PFSK-1 (cell line): ENCODE results near the gene RAD1.

ENCODE experiments used
- FOXP2 ChIP-seq: optimal IDR thresholded peaks from 2 replicates; pipeline ENCODE3; 2011; ENCODE audit warnings: borderline replicate concordance, control low read depth, inconsistent platforms; ENCODE audit not compliant: insufficient read depth; ENCODE audit errors: extremely low read length, extremely low read depth
- POLR2AphosphoS5 ChIP-seq: IDR thresholded peaks from 2 replicates; pipeline ENCODE4 v1.6.1; 2012; ENCODE audit warnings: low read depth, mild to moderate bottlenecking, control low read depth, low read length, moderate library complexity
- SIN3A ChIP-seq: IDR thresholded peaks from 2 replicates; pipeline ENCODE4 v1.6.1; 2012; ENCODE audit warnings: mild to moderate bottlenecking, low read length, moderate library complexity, borderline replicate concordance; ENCODE audit not compliant: insufficient read depth
- TAF1 ChIP-seq: IDR thresholded peaks from 2 replicates; pipeline ENCODE4 v1.6.1; 2012; ENCODE audit warnings: low read length, control low read depth, borderline replicate concordance; ENCODE audit not compliant: insufficient read depth
- TF ChIP-seq, protein P1 (sequence below), 2 experiments: IDR thresholded peaks; 2 replicates each; pipeline versions ENCODE4 v1.6.1 to v1.8.0; 2011 to 2012; ENCODE audit warnings: low read depth in 2 of 2, low read length in 2 of 2, control low read depth in 1 of 2, inconsistent platforms in 1 of 2, mild to moderate bottlenecking in 1 of 2, moderate library complexity in 1 of 2; ENCODE audit not compliant: insufficient read depth in 1 of 2

Gene RAD1

DNA sequence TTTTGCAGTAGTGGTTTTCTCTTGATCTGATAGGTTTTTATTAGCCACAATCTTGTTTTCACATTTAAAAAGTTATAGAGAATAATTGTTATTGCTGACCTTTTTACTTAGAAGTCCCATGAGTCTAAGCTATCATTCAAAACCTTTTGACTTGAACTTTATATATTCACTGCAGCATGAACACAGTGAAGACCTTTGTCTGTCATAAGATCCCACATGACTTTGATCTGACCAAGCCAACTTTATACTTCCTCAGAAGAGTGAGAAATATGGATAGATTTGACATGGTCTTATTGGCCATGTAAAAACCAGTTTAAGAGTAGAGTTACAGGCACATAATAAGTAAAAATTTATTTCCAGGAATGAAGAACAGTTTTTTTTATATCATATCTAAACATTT is 34.1 kb downstream of the RAD1 start:
- TF ChIP-seq FOXP2, result no peak
- TF ChIP-seq, protein P1, sequence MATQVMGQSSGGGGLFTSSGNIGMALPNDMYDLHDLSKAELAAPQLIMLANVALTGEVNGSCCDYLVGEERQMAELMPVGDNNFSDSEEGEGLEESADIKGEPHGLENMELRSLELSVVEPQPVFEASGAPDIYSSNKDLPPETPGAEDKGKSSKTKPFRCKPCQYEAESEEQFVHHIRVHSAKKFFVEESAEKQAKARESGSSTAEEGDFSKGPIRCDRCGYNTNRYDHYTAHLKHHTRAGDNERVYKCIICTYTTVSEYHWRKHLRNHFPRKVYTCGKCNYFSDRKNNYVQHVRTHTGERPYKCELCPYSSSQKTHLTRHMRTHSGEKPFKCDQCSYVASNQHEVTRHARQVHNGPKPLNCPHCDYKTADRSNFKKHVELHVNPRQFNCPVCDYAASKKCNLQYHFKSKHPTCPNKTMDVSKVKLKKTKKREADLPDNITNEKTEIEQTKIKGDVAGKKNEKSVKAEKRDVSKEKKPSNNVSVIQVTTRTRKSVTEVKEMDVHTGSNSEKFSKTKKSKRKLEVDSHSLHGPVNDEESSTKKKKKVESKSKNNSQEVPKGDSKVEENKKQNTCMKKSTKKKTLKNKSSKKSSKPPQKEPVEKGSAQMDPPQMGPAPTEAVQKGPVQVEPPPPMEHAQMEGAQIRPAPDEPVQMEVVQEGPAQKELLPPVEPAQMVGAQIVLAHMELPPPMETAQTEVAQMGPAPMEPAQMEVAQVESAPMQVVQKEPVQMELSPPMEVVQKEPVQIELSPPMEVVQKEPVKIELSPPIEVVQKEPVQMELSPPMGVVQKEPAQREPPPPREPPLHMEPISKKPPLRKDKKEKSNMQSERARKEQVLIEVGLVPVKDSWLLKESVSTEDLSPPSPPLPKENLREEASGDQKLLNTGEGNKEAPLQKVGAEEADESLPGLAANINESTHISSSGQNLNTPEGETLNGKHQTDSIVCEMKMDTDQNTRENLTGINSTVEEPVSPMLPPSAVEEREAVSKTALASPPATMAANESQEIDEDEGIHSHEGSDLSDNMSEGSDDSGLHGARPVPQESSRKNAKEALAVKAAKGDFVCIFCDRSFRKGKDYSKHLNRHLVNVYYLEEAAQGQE (IDR thresholded peaks at IDR 0.05; ENCODE audit: insufficient read depth in 1 of 2, low read depth in 2 of 2, low read length in 2 of 2), result no peak
- no peak for TF ChIP-seq SIN3A
- TF ChIP-seq TAF1, result no peak
- TF ChIP-seq POLR2AphosphoS5, result no peak

DNA sequence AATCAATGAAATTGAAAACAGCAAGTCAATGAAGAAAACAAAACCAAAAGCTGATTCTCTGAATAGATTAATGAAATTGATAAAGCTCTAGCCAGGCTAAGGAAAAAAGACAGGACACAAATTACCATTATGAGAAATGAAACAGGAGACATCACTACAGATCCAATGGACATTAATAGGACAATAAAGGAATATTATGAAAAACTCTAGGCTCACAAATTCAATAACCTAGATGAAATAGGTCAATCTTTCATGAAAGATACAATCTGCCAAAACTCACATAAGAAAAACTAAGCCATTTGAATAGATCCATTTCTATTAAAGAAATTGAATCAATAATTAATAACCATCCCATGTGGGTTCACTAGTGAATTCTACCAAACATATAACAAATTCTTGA is 39.0 kb downstream of the RAD1 start:
- no peak for TF ChIP-seq FOXP2
- TF ChIP-seq, protein P1 (IDR thresholded peaks at IDR 0.05; ENCODE audit: insufficient read depth in 1 of 2, low read depth in 2 of 2, low read length in 2 of 2), result no peak
- TF ChIP-seq SIN3A, result no peak
- TF ChIP-seq POLR2AphosphoS5, result no peak
- TF ChIP-seq TAF1, result no peak

GRCh38 chr5:34870382-34870781 is 44.9 kb downstream of the RAD1 start:
- no peak for TF ChIP-seq TAF1
- TF ChIP-seq POLR2AphosphoS5, result no peak
- TF ChIP-seq SIN3A, result no peak
- TF ChIP-seq, protein P1 (IDR thresholded peaks at IDR 0.05; ENCODE audit: insufficient read depth in 1 of 2, low read depth in 2 of 2, low read length in 2 of 2), result no peak
- no peak for TF ChIP-seq FOXP2

GRCh38 chr5:34869256-34869655 is 46.0 kb downstream of the RAD1 start:
- no peak for TF ChIP-seq FOXP2
- no peak for TF ChIP-seq POLR2AphosphoS5
- TF ChIP-seq, protein P1 (IDR thresholded peaks at IDR 0.05; ENCODE audit: insufficient read depth in 1 of 2, low read depth in 2 of 2, low read length in 2 of 2), result no peak
- no peak for TF ChIP-seq TAF1
- TF ChIP-seq SIN3A, result no peak

DNA sequence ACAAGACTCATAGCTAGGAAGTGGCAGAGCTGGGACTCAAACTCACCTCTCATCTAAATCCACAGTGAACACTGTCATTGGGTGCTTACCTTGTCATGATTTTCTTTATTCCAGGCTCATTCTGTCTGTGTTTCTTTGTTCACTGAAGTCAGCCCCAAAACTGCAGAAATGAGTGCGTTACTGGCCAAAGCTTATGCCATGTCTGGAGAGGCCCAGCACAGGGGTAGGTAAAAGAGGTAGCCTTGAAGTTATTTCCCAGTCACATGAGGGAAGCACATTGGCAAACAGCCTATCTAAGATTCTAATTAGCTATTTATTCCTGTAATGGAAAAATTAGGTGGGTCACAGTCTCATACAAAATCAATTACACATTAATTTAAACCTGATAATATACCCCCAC is 46.5 kb downstream of the RAD1 start:
- TF ChIP-seq POLR2AphosphoS5 (no peak), FOXP2 (no peak), SIN3A (no peak), TAF1 (no peak)
- TF ChIP-seq, protein P1 (IDR thresholded peaks at IDR 0.05; ENCODE audit: insufficient read depth in 1 of 2, low read depth in 2 of 2, low read length in 2 of 2), result no peak
